Medulla oblongata (tissue), 1 donor: ENCODE results near the gene ACTL7A.
"Not testable (repeated sequence)": the region's sequence is repeated elsewhere in the genome, so short reads cannot be mapped to it uniquely, and the experiment has no call there.

Source experiments
- DNase-seq: peaks from one replicate; pipeline ENCODE4 v3.0.0-alpha.2; 2015; ENCODE audit errors: extremely low spot score

Gene ACTL7A, protein sequence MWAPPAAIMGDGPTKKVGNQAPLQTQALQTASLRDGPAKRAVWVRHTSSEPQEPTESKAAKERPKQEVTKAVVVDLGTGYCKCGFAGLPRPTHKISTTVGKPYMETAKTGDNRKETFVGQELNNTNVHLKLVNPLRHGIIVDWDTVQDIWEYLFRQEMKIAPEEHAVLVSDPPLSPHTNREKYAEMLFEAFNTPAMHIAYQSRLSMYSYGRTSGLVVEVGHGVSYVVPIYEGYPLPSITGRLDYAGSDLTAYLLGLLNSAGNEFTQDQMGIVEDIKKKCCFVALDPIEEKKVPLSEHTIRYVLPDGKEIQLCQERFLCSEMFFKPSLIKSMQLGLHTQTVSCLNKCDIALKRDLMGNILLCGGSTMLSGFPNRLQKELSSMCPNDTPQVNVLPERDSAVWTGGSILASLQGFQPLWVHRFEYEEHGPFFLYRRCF

GRCh38 chr9:108861997-108862396 lies at the start of gene ACTL7A:
Gene ACTL7A (plus strand): TSS chr9:108862266. CDS start chr9:108862323, 57 bp downstream.
- no peak for DNase-seq

GRCh38 chr9:108812396-108813025 lies 49.6 kb upstream of the ACTL7A start:
- DNase-seq: no peak

DNA sequence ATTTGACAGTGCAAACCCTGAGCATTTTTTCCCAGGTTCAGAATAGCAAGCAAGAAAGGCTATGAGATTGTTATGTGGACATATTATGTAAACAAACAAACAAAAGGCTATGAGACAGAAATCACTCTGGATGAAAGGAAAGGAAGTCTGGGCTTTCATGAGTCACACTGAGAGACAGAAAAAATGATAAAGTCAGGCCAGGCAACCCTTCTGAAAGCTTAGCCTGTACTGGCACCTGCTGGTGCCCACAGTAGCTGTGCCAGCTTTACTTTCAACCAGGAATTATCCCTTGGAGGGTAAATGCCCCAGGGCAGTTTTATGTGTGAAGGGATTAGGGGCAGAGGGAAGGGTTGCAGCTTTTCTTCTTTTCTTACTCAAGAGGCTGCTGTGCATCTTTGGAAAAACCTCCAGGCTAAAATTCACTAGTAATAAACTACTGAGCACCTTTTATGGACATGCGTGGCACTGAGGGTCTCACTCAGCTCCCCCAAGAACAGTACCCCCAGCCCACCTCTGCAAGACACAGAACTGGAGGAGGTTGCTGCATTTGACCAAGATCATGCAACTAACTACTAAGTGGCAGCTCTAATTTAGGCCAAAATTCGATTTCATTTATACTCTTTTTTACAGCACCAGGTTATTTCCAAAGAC lies 48.0 kb upstream of the ACTL7A start:
- peak; percentile 72 for DNase-seq

GRCh38 chr9:108815156-108815555 lies 46.9 kb upstream of the ACTL7A start:
- DNase-seq: no peak

GRCh38 chr9:108816037-108816436 lies 46.0 kb upstream of the ACTL7A start:
- DNase-seq: peak; percentile 29

DNA sequence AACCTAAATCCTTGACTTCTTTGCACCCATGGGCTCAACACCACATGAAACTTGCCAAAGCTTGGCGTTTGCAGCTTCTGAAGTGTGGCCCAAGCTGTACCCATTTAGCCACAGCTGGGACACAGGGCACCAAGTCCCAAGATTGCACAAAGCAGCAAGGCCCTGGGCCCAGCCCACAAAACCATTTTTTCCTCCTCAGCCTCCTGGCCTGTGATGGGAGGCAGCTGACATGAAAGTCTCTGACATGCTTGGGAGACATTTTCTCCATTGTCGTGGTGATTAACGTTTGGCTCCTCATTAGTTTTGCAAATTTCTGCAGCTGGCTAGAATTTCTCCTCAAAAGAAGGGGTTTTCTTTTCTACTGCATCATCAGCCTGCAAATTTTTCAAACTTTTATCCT lies 38.2 kb upstream of the ACTL7A start:
- no peak for DNase-seq

GRCh38 chr9:108830272-108830671 lies 31.8 kb upstream of the ACTL7A start:
- DNase-seq: no peak

DNA sequence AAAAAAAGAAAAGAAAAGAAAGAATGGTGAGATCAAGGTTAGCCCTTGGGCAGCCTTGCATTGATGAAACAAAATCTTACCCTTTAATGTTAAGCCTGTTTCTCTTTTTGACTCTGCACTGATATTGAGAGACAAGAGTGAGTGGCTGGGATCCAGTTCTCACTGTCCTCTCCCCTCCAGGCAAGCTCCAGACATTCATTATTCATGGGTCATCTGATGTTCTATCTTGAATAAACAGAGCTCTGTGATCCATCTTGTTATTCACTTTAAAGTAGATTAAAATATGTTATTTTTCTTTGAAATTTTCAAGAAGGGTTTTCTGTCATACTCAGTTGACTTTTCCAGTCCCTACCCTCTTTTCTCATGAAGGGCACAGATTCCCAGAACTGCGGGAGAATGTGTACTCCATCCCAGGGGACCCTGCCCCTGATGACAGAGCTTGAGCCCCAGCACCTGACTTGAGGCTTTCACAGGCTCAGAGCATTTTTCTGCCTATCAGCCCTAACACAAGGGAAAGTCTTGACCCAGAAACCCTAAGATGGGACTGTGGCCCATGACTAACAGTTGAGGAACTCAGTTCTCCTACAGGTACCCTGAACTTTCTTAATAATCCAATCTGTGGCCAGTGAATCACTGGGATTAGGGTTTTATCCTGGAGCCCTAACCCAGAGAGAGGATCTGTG lies 30.4 kb upstream of the ACTL7A start:
- no peak for DNase-seq

DNA sequence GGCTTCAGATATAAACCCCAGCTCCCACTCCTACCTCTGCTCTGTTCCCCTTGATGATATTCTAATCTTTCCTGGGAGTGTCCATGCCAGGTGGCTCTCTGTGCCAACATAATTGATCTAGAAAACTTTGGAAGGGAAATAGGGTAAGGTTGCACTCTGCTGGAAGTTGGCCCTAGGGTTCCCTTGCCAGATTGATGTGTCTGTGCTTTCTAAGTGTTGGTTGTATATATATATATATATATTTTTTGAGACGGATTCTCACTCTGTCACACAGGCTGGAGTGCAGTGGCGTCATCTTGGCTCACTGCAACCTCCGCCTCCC lies 29.9 kb upstream of the ACTL7A start:
- DNase-seq: no peak

GRCh38 chr9:108834959-108835665 lies 27.0 kb upstream of the ACTL7A start:
- DNase-seq: peak; percentile 27

DNA sequence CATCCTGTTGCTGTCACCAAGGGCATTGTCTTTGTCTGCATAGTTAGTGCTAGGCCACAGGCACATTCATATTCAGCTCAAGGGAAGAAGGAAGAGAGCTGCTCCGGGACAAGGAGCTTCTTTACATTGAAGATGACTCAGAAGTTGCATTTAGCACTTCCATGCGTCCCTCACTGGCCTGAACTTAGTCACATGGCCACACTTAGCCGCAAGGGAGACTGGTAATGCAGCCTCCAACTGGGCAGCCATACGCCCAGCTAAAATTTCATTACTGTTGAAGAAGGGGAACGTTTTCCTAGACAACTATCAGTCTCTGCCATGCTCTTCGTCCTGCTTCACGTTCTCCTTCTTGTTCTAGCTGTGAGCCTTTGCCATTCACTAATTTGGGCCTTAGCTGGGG lies 26.2 kb upstream of the ACTL7A start:
- no peak for DNase-seq

GRCh38 chr9:108836319-108836718 lies 25.7 kb upstream of the ACTL7A start:
- DNase-seq: no peak

- DNase-seq: no peak
Measured at GRCh38 chr9:108836781-108837180, 25.3 kb upstream of the ACTL7A start.

DNA sequence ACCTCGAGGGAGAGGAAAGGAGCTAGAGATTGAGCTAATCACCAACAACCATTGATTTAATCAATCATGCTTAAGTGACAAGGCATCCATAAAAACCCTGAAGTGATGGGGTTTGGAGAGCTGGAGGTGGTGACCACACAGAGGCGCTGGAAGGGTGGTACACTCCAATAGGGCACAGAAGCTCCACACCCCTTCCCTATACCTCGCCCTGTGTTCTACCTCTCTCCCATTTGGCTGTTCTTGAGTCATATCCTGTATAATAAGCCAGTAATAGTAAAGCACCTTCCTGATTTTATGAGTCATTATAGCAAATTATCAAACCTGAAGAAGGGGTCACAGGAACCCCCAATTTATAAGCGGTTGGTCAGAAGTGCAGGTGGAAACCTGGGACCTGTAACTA lies 24.5 kb upstream of the ACTL7A start:
- DNase-seq: no peak

DNA sequence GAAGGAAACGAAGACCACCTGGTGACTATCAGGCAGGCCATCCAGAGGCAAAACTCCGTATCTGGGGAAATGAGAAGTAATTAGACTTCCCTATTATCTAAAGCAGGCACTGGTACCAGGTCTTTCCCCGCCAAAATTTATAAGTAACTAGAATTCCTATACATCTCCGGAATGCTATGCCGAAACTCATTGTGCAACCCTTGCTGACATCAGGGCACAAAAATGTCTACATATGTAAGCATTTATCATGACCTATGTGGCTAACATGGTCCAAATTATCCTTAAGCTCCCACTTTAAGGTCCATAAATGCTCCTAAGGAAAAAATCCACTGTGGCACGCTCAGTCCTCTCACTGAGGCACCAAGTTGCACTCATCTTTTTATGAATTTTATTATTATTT lies 24.0 kb upstream of the ACTL7A start:
- no peak for DNase-seq

DNA sequence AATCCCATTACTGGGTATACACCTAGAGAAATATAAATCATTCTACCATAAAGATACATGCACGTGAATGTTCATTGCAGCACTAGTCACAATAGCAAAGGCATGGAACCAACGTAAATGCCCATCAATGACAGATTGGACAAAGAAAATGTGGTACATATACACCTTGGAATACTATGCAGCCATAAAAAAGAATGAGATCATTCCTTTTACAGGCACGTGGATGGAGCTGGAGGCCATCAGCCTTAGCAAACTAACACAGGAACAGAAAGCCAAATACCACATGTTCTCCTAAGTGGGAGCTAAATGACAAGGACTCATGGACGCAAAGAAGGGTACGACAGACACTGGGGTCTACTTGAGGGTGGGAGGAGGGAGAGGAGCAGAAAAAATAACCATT lies 22.5 kb upstream of the ACTL7A start:
- DNase-seq: not testable (repeated sequence)

DNA sequence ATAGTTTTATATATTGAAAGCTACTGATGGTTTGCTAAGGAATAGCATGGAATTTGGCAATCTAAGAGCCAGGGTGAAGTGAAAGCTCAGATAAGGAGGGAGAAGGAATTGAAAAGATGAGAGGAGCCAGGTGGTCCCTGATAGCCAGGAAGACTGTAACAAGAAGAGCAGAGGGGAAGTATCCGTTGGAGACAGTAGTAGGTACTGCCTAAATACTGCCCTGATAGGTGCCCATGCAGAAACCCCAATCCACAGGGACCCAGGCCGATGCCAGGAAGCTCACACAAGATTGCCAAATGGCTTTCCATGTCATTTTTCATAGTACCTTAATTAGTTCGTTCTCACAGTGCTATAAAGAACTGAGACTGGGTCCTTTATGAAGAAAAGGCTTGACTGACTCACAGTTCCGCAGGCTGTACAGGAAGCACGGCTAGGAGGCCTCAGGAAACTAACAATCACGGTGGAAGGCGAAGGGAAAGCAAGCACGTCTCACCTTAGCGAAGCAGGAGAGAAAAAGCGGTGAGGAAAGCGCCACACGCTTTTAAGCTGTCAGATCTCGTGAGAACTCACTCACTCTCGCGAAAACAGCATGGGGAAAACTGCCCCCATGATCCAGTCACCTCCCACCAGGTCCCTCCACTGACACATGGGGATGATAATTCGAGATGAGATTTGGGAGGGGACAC lies 19.3 kb upstream of the ACTL7A start:
- no peak for DNase-seq

GRCh38 chr9:108844391-108844790 lies 17.7 kb upstream of the ACTL7A start:
- DNase-seq: no peak

GRCh38 chr9:108844856-108845255 lies 17.2 kb upstream of the ACTL7A start:
- no peak for DNase-seq

GRCh38 chr9:108845507-108845906 lies 16.6 kb upstream of the ACTL7A start:
- no peak for DNase-seq

DNA sequence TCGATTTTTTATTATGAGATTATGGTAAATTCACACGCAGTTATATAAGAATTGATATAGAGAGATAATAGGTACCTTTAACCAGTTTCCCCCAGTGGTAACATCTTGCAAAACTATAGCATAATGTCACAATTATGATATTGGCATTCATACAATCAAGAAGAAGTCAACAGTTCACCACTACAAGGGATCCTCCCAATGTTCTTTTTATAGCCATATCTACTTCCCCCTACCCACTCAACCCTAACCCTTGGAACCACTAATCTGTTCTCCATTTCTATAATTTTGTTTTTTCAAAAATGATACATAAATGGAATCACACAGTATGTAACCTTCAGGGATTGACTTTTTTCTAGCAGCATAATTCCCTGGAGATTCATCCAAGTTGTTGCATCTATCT lies 16.1 kb upstream of the ACTL7A start:
- DNase-seq: no peak
